ENCODE results near the gene SLC41A3.
A peak's percentile ranks its signal among the peaks of the same experiment; 100 is the strongest.
"Not testable (repeated sequence)": the region's sequence is repeated elsewhere in the genome, so short reads cannot be mapped to it uniquely, and the experiment has no call there.

SLC41A3 gene

GRCh38 chr3:126040386-126040785, 43.5 kb downstream of the SLC41A3 start:
- DNase-seq (ENCODE audit: low read depth): no peak
- H3K4me3 ChIP-seq (ENCODE audit: low read depth, low read length): no peak overlapping the region
- no peak for TF ChIP-seq CTCF (conservative IDR thresholded peaks at IDR 0.05; ENCODE audit: low read depth, low read length)

DNA sequence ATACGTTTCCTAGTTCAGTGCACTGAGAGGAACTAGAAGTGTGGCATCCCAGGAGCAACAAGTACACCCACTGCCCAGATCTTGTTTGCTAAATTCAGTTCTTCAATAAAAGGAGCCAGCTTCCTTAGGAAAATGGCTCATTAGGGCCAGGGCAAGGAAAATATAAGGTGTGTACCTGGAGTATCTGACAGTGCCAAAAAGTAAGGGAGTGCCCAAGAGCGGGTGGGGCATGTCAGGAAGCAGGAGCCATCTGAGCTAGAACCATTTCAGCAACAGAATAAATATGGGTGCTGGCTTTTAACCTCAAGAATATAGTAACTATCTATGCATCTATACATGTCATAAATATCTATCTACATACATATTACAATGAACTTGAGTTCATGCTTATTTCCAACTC, 44.1 kb downstream of the SLC41A3 start:
- TF ChIP-seq CTCF (conservative IDR thresholded peaks at IDR 0.05; ENCODE audit: low read depth, low read length): no peak
- DNase-seq (ENCODE audit: low read depth): no peak
- no peak overlapping the region for H3K4me3 ChIP-seq (ENCODE audit: low read depth, low read length)

DNA sequence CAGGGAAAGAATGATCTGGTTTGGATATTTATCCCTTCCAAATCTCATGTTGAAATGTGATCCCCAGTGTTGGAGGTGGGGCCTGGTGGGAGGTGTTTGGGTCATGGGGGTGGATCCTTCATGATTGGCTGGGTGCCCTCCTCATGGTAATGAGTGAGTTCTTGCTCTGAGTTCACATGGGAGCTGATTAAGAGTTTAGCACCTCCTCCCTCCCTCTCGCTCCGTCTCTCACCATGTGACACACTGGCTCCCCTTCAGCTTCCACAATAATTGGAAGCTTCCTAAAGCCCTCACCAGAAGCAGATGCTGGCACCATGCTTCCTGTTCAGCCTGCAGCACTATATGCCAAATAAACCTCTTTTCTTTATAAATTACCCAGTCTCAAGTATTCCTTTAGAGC, 45.1 kb downstream of the SLC41A3 start:
- H3K4me3 ChIP-seq (ENCODE audit: low read depth, low read length); DNase-seq (ENCODE audit: low read depth): not testable (repeated sequence)

DNA sequence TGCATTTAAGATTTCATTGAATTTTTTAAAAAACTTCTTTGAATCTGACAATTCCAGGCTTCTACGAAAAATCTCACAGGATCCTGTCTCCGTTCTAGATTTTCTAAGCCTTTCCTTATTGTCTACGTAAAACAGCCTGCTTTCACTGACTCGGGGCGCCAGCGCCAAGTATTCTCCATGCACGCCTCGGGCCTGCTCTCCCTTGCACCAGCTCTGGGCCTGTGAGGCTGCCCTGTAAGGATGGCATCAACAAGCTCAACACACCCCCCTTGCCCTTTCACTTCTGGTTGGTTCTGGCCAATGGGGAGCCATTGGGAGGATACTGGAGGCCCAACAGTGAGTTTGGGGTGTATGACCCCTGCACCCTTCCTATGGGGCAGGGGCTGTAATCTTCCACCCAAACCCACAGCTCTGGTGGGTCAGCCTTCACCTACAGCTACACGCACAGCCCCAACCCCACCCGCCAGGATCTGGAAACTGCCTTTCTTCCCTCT, 47.8 kb downstream of the SLC41A3 start:
- no peak for DNase-seq (ENCODE audit: low read depth)
- no peak for TF ChIP-seq CTCF (conservative IDR thresholded peaks at IDR 0.05; ENCODE audit: low read depth, low read length)

DNA sequence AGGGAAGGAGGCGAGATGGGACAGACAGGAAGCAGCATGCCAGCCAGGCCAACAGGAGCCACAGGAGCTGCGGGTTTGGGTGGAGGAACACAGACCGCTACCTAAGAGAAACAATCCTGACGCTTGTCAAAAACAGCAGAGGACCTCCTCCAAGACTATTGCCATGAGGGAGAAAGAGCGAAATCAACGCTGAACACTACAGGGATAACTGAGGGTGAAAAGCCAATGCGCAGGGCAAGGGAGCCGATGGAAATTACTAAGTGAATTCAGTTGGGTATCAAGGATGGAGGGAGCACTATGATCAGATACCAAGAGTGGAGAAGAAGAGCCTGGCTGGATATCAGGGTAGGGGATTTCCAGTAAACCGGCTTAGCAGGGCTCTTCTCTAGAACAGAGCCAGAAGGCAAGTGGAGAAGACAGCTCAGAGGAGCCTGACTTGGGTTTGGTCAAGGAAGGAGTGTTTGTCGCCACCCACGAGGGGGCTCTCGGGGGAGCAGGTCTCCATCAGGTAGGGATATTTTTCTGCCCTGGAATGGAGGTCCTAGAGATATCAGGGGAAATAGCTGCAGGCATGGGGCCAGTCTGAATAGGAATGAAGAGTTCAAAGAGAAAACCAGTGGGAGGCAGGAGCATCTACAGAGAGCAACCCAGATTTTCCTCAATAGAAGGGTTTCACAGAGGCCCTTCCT, 48.4 kb downstream of the SLC41A3 start:
- no peak overlapping the region for H3K4me3 ChIP-seq (ENCODE audit: low read depth, low read length)
- no peak for DNase-seq (ENCODE audit: low read depth)
- no peak for TF ChIP-seq CTCF (conservative IDR thresholded peaks at IDR 0.05; ENCODE audit: low read depth, low read length)

More for the DNA sequence above, 47.8 kb downstream of the SLC41A3 start:
- H3K4me3 ChIP-seq (ENCODE audit: low read depth, low read length): no peak overlapping the region

DNA sequence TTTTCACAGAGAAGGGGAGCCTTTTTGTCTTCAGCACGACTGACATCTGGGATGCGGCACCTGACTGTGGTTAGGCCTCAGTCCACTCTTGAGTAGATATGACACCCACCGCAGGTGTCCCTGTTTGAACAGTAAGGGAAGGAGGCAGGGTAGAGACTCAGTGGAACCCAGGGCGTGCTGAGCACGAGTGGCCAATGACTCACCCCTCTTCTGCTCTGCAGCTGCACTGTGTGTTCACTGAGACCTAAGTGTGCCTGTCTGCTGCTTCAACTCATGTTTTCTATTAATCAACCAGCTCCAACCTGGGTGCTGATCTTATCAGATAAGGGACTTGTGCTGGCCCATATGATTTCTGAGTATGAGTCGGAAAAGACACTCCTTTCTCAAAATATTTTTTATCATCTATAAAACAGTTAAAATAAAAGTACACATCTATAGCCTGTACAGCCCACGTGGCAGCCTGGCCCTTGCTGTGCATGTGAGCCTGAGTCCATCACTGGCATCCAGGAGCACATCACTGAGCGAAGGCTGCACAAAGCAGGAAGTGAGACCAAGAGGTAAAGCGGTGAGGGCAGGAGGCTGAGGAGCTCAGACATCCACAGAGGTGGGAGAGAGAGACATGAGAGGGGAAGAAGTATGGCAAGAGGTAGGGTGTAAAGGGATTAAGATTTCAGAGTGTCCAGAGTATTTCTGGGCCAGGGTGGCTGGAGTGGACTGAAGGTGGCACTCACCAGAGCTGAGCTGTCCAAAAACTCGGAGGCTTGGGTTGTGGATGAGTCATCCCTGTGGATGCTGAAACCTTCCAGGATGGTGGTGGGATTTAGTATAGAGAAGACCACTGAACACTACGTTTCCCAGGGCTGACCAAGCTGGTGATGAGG, 49.2 kb downstream of the SLC41A3 start:
- no peak for TF ChIP-seq CTCF (conservative IDR thresholded peaks at IDR 0.05; ENCODE audit: low read depth, low read length)
- peak; percentile 39 for DNase-seq (ENCODE audit: low read depth)
- no peak overlapping the region for H3K4me3 ChIP-seq (ENCODE audit: low read depth, low read length)

DNA sequence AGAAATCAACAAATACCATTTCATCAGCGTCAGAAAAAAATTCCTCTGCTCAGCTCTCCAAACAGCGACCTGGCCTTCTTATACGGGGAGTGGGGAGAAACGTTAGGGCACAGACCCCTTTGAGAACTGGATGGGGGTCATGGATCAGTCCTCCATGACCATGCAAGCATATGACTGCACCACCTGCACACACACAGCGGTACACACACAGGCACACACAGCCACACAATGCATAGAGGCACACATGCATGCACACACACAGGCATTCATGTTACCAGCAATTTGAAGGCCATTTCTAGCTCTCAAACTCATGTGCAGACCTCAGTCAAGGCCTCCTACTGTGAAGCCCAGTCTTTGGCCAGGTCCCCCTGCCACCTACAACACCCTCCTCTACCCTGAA, 50.2 kb downstream of the SLC41A3 start:
- no peak for DNase-seq (ENCODE audit: low read depth)
- no peak overlapping the region for H3K4me3 ChIP-seq (ENCODE audit: low read depth, low read length)
- TF ChIP-seq CTCF (conservative IDR thresholded peaks at IDR 0.05; ENCODE audit: low read depth, low read length): no peak

Data from choroid plexus epithelial cell (primary cell).